Endodermal cell (in vitro differentiated cells): Measurements from ENCODE around the gene DPF3. TPM values are rescaled to one million over a fixed set of nuclear protein-coding genes. Genes with fewer than 3 reads are reported as not detected.

Experiments
- DNase-seq: peaks from one replicate; pipeline ENCODE4 v3.0.0-alpha.2; 2017
- H3K27ac ChIP-seq: 2 replicates; pipeline ENCODE4 v1.5.1; 2013; ENCODE audit warnings: mild to moderate bottlenecking, low read depth, low read length, moderate library complexity
- H3K27me3 ChIP-seq: 2 replicates; pipeline ENCODE4 v1.6.1; 2013; ENCODE audit warnings: mild to moderate bottlenecking, low read length, moderate library complexity; ENCODE audit not compliant: insufficient read depth, control insufficient read depth, poor library complexity, severe bottlenecking
- H3K36me3 ChIP-seq: 2 replicates; pipeline ENCODE4 v1.7.0; 2013; ENCODE audit warnings: mild to moderate bottlenecking, low read length, moderate library complexity; ENCODE audit not compliant: control insufficient read depth, insufficient read depth
- H3K4me1 ChIP-seq: one replicate; pipeline ENCODE4 v1.7.0; 2013; ENCODE audit warnings: low read length; ENCODE audit not compliant: control insufficient read depth, insufficient read depth
- H3K4me3 ChIP-seq: 2 replicates; pipeline ENCODE4 v1.5.1; 2013; ENCODE audit warnings: mild to moderate bottlenecking, low read length, moderate library complexity
- H3K9ac ChIP-seq: 2 replicates; pipeline ENCODE4 v1.6.1; 2013; ENCODE audit warnings: mild to moderate bottlenecking, low read length, moderate library complexity; ENCODE audit not compliant: poor library complexity, severe bottlenecking; ENCODE audit errors: extremely low read depth
- H3K9me3 ChIP-seq: 2 replicates; pipeline ENCODE4 v1.6.1; 2013; ENCODE audit warnings: mild to moderate bottlenecking, low read length, moderate library complexity; ENCODE audit not compliant: control insufficient read depth
- H3K27ac Mint-ChIP-seq: 2 replicates; pipeline ENCODE4 v1.8.0; 2020; ENCODE audit warnings: mixed read lengths
- H3K27me3 Mint-ChIP-seq: 2 replicates; pipeline ENCODE4 v1.8.0; 2021; ENCODE audit warnings: mild to moderate bottlenecking, mixed read lengths; ENCODE audit not compliant: insufficient read depth
- H3K36me3 Mint-ChIP-seq: 2 replicates; pipeline ENCODE4 v1.8.0; 2020; ENCODE audit warnings: low read depth, mixed read lengths
- H3K4me1 Mint-ChIP-seq: 2 replicates; pipeline ENCODE4 v1.8.0; 2020; ENCODE audit warnings: mixed read lengths
- H3K4me3 Mint-ChIP-seq: 2 replicates; pipeline ENCODE4 v1.8.0; 2020; ENCODE audit warnings: mild to moderate bottlenecking, moderate library complexity, mixed read lengths
- H3K9me3 Mint-ChIP-seq: 2 replicates; pipeline ENCODE4 v1.8.0; 2020; ENCODE audit warnings: mild to moderate bottlenecking, mixed read lengths
- CTCF ChIP-seq: fragments of 200-600 bp; sonication (generic); conservative IDR thresholded peaks from 2 replicates; pipeline ENCODE4 v1.5.0; 2021; ENCODE audit warnings: antibody characterized with exemption, mild to moderate bottlenecking
- WGBS, 2 experiments: methylation state at CpG; one replicate each; pipeline versions ENCODE4 v1.1.5 to v1.1.7; 2013; ENCODE audit warnings: missing lambda C conversion rate in 2 of 2, mixed read lengths in 1 of 2; ENCODE audit not compliant: insufficient coverage in 1 of 2, insufficient read length in 1 of 2; 5-methylcytosine and 5-hydroxymethylcytosine counted together
- total RNA-seq, 2 donors: library from RNA; stranded (reverse); fragmentation: NEBNext Ultra II Directional in 1 of 2; extraction: Animal tissue kit (Norgen Biotek cat#: 25700) in 1 of 2; gene quantifications; 2 replicates in 1 of 2; 3 replicates in 1 of 2; pipeline ENCODE4 v1.2.1, GENCODE V29; 2021

DPF3 gene
- total RNA-seq, 2 donors from 2014 or later = not detected

GRCh38 chr14:72800296-72800695 is 93.6 kb downstream of the DPF3 start:
- no peaks in the 10 kb centered on the region for H3K36me3 ChIP-seq
- no peak overlapping the region for H3K4me3 Mint-ChIP-seq
- 89% methylated on average over 2 of the region's 2 CpGs for WGBS, 2 experiments
- H3K27ac ChIP-seq = no peak overlapping the region
- H3K27me3 ChIP-seq = no peaks in the 10 kb centered on the region
- no peak for DNase-seq
- H3K9me3 ChIP-seq = no peaks in the 10 kb centered on the region
- H3K4me3 ChIP-seq = no peak overlapping the region
- H3K9ac ChIP-seq = no peak overlapping the region
- H3K27ac Mint-ChIP-seq = no peak overlapping the region
- peaks cover 34% of the 10 kb centered on the region for H3K27me3 Mint-ChIP-seq
- no peaks in the 10 kb centered on the region for H3K9me3 Mint-ChIP-seq
- H3K4me1 Mint-ChIP-seq = peaks cover 7% of the 10 kb centered on the region
- TF ChIP-seq CTCF = no peak
- no peaks in the 10 kb centered on the region for H3K4me1 ChIP-seq
- no peaks in the 10 kb centered on the region for H3K36me3 Mint-ChIP-seq

- no peak overlapping the region for H3K9ac ChIP-seq
- no peaks in the 10 kb centered on the region for H3K36me3 Mint-ChIP-seq
- no peak overlapping the region for H3K27ac Mint-ChIP-seq
- H3K27me3 ChIP-seq = no peaks in the 10 kb centered on the region
- no peaks in the 10 kb centered on the region for H3K9me3 ChIP-seq
- peak; percentile 80 for DNase-seq
- TF ChIP-seq CTCF = no peak
- no peaks in the 10 kb centered on the region for H3K9me3 Mint-ChIP-seq
- peaks cover 13% of the 10 kb centered on the region for H3K27me3 Mint-ChIP-seq
- no peaks in the 10 kb centered on the region for H3K36me3 ChIP-seq
- H3K4me3 ChIP-seq = no peak overlapping the region
- WGBS, 2 experiments = 75 to 76% methylated on average over 6 of the region's 6 CpGs
- H3K4me1 ChIP-seq = no peaks in the 10 kb centered on the region
- H3K4me1 Mint-ChIP-seq = peaks cover 7% of the 10 kb centered on the region
- H3K4me3 Mint-ChIP-seq = no peak overlapping the region
- H3K27ac ChIP-seq = no peak overlapping the region
Measured at GRCh38 chr14:72796935-72797334, 97.0 kb downstream of the DPF3 start.

- Mint-ChIP-seq H3K4me1 (peaks cover 7% of the 10 kb centered on the region), H3K9me3 (no peaks in the 10 kb centered on the region), H3K36me3 (no peaks in the 10 kb centered on the region), H3K27ac (no peak overlapping the region), H3K4me3 (no peak overlapping the region), H3K27me3 (peaks cover 2% of the 10 kb centered on the region)
- no peak for DNase-seq
- H3K9ac ChIP-seq = no peak overlapping the region
- TF ChIP-seq CTCF = no peak
- WGBS, 2 experiments = 92 to 96% methylated on average over 4 to 7 of the region's 7 CpGs
- no peak overlapping the region for H3K4me3 ChIP-seq
- H3K4me1 ChIP-seq = no peaks in the 10 kb centered on the region
- H3K36me3 ChIP-seq = no peaks in the 10 kb centered on the region
- H3K9me3 ChIP-seq = no peaks in the 10 kb centered on the region
- peak overlapping the region; percentile 25 for H3K27ac ChIP-seq
- no peaks in the 10 kb centered on the region for H3K27me3 ChIP-seq
Measured at GRCh38 chr14:72793156-72793939, 100.6 kb downstream of the DPF3 start.
